HG03521 (cell line): ENCODE results near the gene SPAG16.

Experiments used
- ATAC-seq: cut with Tn5 transposase; IDR thresholded peaks from one replicate; pipeline ENCODE4 v1.9.1; 2021; ENCODE audit warnings: mild to moderate bottlenecking, moderate library complexity; ENCODE audit not compliant: unreplicated experiment

Gene SPAG16

GRCh38 chr2:214450118-214450894 is 1166.0 kb downstream of the SPAG16 start:
- ATAC-seq: no peak

DNA sequence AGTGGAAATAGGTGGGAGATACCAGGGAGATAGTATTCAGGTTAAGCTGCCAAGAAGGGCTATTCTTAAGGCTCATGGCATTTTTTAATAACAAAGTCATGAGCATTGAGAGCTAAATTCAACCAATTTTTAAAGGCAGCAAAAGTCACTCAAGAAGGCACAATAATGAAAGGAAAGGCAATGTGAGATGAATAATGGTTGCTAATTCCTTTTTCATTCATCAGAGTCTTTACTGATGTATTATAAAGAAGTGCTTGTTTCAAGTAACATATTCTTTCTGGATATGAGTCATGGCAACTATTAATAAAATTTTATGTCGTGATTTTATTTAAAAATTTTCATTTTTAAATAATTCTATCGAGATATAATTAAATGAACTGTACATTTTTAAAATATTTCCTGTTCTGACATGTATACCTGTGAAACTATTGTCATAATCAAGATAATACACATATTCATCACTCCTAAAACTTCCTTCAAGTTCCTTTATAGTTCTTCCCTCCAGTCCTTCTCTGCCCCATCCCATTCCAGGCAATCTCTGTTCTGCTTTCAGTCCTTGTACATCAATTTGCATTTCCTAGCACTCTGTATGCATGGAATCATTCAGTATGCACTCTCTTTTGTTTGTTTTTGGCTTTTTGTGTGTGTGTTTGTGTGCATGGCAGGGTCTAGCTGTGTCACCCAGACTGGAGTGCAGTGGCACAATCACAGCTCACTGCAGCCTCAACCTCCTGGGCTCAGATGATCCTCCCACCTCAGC is 1167.4 kb downstream of the SPAG16 start:
- ATAC-seq: no peak
